AG08396 (cell line): ENCODE data around the gene TMEM151A.
"Not testable (repeated sequence)": the region's sequence is repeated elsewhere in the genome, so short reads cannot be mapped to it uniquely, and the experiment has no call there.

Experiments used
- DNase-seq: peaks from one replicate; pipeline ENCODE4 v3.0.0; 2012; ENCODE audit warnings: low spot score, mixed read lengths

The TMEM151A gene

DNA sequence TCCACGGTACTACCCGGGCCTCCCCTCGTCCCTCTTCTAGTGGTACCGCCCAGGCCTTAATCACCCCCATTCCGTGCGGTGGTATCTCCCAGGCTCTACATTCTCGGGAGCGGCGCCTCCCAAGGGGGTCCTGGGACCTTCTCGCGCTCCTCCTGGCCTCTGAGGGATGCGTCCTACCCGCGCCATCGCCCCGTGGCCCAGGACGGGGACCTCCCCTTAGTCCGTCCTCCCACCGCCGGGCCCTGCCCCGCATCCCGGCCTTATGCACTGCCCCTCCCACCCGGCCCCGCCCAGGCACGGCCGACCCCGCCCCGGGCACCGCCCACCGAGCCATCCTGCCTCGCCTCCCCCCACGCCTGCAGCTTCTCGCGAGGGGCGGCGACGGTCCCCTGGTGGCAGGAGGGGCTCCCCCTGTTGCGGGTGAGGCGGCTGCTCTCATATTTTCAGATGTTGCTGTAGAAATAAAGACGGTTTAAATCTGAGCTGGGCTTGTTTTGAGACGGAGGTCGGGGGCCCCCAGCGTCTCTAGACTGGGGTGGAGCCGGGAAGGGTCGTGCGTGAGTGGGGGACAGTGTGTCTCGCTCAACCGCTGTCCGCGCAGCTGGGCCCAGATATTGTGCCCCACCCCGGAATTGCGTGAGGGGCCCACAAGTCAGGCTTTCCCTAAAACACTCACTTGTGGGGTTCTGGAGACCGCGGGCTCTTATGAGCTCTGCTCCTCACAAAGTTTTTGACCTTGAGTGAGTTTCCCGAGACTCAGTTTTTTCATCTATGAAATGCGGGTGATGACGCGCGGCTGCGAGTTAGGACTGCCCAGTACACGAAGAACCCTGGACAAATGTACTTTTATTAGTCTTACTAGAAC, 24.1 kb upstream of the TMEM151A start:
- peak; percentile 94 for DNase-seq

DNA sequence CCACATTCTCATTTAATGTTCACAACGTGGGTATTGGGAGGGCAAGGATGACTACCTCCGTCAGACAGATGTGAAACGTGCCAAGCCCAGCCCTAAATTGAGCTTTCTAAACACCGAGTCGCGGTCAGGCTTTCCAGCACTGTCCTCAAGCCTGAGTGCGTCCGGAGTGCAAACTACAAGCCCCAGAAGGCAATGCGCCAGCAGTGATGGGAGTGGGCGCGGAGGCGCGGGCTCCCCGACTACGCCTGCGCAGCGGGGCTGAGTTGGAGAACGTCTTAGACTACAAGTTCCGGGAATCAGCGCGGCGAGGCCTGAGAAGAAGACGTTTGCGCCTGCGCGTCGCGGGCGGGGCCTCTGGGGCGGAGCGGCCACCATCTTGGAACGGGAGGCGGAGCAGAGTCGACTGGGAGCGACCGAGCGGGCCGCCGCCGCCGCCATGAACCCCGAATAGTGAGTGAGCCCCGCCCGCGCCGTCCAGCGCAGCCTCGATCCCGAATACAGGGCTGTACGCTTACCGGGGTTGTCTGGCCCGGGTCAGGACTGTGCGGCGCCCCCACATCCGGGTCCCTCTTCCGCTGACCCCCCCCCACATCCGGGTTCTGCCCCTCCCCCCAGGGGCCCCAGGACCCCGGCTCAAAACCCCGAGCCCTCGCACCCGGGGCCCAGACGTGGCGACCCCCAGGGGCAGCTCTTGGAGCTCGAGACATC, 23.3 kb upstream of the TMEM151A start, which contains the start of gene RAB1B:
RAB1B (plus strand) TSS at position 396 of the 708 bp plus-strand sequence; CDS start at position 437, 41 bp downstream.
- peak; percentile 100 for DNase-seq

DNA sequence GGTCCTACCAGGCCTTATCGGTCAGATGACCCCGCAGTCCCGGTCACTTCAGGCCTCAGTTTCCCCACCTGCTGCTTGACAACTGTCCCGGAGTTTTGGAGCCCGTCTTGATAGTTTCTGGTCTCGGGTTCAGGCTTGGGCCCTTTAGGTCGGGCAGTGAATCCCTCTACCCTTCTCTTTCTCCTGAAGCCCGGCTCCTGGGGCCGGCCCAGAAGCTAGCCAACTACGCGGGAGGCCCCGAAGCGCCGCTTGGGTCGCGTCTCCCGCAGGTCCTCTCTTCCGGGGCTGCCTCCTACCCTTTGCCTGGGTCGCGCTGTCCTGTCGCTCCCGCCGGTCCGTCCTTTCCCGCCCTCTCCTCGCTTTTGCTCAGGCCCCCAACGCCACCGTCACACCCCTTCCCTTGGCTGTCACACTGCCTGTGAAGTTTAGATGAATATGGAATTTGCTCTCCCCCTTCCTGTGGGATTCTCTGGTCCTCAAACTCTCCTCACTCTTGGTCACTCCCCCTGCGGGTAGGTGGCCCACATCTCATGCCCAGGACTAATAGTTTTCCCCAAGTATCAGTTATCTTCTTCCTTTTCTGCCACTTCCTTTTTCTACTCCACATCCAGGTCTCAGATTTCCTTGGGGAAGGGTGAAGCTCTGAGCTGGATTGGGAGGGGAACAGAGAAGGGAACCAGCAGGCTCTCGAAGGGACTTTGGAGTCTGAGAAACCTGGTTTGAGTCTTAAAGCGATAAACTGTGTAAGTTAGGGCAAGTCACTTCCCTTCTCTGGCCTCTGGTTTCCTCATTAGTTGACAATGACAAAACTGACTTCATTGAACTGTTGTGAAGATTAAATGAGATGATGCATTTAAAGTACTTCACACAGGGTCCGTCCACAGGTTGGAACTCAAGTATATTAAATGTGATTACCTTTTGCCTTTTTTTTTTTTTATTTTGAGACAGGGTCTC, 22.5 kb upstream of the TMEM151A start:
- peak; percentile 63 for DNase-seq

DNA sequence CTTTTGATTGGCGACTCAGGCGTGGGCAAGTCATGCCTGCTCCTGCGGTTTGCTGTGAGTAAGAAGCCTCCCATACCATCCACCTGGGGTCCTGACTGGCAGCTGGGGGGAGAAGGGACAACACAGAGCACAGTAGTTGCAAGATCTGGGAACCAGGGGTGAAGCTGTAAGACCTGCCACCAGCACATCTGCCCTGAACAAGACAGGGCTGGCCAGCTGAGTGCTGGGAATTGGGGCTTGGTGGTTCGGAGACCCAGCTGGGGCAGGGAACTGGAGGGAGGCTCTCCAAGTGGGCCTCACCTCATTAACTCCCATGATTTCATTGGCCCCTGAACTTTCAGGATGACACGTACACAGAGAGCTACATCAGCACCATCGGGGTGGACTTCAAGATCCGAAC, 19.9 kb upstream of the TMEM151A start:
- DNase-seq, result no peak

DNA sequence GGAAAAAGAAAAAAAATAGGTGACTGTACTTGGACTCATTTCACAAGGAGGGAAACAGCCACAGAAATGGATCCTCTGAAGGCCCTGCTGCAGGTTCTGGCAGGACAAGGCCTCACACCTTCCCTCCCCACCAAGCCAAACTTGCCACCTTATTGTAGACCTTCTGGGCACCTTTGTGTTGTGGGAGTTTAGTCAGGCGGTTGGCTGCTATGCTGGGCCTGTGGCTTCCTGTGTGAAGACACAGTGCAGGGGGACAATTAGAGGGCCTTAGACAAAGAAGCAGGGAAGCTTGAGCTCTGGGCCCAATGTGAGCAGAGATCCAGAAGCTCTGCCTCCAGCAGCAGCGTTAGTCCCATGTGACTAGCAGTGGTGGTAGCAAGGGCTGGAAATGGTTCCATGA, 19.1 kb upstream of the TMEM151A start:
- DNase-seq, result no peak

DNA sequence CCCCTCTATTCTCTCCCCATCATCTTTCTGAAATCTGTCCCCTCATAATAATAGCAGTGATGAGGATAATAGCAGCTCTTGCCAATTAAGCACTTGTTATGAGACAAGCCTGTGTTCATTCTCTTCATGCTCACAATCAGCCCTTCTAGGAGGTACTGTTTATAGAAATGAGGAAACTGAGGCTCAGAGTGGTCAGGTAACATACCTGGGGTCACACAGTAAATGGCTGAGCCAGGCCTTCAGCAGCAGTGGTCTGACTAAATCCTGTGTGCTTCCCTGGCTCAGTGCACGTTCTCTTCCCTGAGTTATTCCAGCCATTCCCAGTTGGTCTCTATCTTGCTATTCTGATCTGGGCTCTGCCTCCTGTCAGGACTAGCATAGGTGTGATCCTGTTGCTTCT, 17.5 kb upstream of the TMEM151A start:
- no peak for DNase-seq

DNA sequence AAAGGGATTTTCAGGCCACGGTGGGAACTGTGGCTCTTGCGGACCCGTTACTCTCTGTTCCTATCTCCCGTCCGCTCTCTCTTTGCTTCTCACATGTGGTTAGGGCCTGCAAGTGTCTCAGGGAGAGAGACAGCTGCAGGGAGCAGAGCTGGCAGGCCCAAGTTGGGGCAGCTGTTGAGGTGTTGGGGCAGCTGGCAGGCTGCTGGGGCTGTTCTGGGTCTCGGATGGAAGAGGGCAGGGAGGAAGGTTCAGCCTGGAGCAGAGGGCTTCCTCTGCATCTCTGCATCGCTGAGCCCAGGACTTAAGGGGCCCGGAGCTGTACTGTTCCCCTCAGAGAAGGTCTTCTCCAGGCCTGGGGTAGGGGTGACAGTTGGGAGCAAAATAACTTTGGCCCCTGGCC, 16.3 kb upstream of the TMEM151A start:
- no peak for DNase-seq

DNA sequence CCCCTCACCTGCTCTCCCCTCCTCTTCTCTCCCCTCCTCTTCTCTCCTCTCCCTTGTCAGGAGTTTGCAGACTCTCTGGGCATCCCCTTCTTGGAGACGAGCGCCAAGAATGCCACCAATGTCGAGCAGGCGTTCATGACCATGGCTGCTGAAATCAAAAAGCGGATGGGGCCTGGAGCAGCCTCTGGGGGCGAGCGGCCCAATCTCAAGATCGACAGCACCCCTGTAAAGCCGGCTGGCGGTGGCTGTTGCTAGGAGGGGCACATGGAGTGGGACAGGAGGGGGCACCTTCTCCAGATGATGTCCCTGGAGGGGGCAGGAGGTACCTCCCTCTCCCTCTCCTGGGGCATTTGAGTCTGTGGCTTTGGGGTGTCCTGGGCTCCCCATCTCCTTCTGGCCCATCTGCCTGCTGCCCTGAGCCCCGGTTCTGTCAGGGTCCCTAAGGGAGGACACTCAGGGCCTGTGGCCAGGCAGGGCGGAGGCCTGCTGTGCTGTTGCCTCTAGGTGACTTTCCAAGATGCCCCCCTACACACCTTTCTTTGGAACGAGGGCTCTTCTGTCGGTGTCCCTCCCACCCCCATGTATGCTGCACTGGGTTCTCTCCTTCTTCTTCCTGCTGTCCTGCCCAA, 15.6 kb upstream of the TMEM151A start:
- DNase-seq, result no peak

DNA sequence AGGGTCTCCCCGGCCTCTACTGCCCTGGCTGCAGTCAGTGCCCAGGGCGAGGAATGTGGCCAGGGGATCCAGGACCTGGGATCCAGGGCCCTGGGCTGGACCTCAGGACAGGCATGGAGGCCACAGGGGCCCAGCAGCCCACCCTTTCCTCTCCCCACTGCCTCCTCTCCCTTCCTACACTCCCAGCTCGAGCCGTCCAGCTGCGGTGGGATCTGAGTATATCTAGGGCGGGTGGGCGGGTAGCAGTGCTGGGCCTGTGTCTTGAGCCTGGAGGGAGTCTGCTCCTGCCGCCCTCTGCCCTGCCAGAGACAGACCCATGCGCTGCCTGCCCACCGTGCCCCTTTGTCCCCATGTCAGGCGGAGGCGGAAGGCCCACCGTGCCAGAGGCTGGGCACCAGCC, 15.1 kb upstream of the TMEM151A start:
- not testable (repeated sequence) for DNase-seq

DNA sequence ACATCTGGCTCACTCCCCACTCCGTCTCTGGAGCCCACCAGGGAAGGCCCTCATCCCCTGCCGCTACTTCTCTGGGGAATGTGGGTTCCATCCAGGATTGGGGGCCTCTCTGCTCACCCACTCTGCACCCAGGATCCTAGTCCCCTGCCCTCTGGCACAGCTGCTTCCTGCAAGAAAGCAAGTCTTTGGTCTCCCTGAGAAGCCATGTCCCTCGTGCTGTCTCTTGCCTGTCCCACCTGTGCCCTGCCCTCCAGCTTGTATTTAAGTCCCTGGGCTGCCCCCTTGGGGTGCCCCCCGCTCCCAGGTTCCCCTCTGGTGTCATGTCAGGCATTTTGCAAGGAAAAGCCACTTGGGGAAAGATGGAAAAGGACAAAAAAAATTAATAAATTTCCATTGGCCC, 14.6 kb upstream of the TMEM151A start:
- not testable (repeated sequence) for DNase-seq

DNA sequence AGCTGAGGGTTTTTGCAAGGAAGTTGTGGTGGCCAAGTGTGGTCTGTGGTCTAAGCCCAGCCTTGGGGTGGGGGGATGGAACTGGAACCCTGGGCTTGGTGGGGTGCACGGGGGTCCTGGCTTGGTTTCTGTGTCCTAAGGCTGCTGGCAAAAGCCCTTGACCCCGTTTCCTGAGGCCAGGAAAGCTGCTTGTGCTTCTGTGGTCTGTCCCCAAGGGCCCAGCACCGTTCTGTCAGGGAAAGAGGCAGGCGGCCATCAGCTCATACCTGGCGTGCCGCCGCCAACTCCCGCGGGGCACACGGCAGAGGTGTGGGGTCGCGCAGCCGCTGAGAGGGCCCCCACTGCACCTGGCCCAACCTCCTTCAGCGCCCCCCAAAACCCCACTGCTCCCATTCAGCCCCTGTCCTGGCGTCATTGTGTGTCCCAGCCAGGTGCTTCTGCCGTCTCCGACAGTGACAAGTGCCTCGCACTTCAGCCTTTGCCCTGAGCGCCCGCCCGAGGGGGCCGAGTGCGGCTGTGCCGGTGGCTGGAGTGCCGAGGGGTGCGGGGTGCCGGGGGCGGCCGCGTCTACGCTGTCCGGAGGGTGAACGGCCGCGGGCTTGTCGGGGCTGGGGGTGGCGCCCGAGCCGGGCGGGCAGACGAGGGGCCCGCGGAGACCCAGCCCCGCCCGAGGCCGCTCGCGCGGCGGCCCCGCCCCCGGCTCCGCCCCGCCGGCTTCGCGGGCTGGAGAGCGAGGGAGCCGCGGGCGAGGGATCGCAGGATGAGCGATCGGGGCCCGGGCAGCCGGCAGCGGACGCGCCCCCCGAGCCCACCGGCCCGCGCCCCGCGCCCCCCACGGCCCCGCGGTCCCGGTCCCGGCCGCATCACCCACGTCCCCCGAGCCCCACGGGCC, 14.0 kb upstream of the TMEM151A start, which contains the start of gene CNIH2:
CNIH2 (plus strand) TSS at position 705 of the 892 bp plus-strand sequence. CDS start 282 bp downstream, outside the sequence.
- DNase-seq, result peak; percentile 76

DNA sequence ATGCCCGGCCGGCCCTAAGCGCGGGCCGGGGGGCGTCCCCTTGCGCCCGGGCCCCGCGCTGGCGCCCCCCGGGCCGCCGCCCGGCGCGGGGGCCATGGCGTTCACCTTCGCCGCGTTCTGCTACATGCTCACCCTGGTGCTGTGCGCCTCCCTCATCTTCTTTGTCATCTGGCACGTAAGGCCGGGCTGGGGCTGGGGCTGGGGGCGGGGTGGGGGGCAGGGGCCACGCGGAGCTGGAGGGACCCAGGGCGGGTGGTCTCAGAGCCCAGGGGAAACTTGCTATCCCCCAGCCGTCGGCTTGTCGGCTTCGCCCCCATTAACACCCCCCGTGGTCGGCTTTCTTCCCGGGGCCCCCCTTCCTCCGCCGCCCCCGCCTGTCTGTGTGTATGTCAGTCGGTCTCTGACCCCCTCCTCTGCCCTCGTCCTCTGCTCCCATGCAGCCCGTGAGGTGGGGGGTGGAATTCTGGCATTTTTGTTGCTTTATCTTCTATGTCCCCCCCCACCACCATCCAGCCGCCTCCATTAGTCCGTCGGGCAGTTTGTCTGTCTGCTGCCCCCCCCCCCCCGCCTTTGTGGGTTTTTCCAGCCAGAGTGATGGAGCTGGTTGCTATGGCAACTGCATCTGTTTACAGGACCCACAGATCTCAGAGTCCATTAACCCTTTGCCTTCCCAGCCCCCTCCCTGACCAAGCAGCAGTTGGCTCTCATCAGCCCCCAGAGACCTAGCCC, 13.2 kb upstream of the TMEM151A start:
- peak; percentile 60 for DNase-seq

DNA sequence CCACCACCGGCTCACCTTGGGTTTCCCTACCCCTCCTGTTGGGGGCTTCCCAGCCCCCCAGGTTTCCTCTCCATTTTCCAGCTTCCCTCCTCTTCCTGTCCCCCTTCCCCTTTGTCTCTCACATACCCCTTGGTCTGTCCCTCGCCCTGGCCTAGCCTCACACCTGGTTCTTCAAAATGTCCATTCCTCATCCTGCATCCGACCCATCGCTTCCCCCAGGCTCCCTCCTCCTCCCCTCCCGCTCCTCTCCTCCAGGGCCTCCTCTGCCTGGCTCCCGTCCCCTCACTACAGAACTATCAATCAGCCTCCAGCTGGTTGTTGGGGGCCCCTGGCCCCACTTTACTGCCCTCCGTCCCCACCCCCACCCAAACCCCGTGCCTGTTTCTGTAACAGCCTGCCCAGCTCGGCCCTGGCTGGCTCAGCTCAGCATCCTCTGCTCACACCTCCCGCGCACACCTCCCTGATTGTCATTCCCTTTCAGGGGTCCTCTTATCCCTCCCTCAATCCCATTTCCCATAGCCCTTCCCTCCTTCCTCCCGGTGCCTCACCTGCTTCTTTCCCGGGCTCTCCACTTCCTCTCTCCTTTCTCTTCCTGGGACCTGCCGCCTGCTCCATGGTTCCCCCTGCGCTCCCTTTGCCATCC, 12.5 kb upstream of the TMEM151A start:
- no peak for DNase-seq

DNA sequence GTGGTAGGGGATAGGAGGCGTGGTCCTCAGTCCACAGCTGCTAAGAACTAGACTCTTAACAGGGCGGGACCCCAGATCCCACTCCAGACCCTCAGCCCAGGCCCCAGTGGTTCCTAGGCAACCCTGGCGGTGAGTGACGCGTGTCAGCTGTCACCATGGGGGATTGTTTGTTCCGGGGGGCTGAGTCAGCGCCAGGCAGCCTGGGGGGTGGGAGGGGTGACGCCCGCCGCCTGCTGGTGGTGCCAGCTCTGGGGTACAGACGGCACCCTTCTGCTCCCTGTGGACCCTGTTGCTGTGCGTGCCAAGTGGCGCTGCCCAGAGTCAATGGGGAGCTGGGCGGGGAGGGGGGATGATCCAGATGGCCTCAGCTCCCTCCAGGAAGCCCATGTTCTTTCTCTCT, 11.3 kb upstream of the TMEM151A start:
- DNase-seq, result no peak

DNA sequence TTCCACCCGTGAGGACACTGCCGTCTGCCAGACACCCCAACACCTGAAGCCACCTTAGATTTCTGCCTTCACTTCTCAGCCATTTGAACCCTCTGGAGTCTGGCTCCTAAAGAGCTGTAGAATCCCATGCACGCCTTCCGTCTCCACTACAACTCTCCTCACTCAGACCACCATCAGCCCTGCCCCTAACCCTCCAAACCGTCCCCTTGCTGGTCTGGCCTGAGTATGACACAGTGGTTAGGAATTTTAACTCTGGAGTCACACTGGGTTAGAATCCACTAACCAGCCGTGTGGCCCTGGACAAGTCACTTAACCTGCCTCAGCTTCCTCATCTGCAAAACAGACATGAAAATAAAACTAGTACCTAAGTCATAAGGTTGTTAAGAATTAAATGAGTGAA, 10.7 kb upstream of the TMEM151A start:
- no peak for DNase-seq

DNA sequence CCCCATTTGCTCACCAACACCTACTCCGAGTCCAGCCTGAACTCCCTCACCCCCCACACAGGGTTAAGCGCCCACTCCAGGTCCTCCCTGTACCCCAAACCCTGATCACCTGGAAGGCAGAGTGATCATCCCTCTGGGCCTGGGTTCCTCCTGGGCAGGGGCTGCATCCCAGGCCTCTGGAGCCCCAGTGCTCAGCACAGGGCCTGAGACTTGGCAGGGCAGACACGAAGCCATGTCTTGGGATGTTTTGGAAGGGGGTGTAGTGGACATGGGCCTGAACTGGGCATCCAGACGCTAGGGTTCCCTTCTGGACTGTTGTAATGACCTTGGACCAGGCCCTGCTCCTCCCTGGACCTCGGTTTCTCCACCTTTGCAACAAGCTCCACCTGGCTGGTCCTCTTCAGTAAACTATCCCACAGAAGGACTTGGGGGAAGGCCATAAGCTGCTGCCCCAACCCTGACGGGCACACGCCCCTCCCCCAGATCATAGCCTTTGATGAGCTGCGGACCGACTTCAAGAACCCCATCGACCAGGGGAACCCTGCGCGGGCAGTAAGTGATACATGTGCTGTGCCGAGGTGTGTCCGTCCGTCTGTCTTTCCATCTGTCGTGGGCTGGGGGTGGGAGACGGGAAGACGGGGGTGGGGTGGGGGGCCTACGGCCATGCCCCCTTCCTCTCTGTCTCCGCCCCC, 9.8 kb upstream of the TMEM151A start:
- DNase-seq, result no peak

DNA sequence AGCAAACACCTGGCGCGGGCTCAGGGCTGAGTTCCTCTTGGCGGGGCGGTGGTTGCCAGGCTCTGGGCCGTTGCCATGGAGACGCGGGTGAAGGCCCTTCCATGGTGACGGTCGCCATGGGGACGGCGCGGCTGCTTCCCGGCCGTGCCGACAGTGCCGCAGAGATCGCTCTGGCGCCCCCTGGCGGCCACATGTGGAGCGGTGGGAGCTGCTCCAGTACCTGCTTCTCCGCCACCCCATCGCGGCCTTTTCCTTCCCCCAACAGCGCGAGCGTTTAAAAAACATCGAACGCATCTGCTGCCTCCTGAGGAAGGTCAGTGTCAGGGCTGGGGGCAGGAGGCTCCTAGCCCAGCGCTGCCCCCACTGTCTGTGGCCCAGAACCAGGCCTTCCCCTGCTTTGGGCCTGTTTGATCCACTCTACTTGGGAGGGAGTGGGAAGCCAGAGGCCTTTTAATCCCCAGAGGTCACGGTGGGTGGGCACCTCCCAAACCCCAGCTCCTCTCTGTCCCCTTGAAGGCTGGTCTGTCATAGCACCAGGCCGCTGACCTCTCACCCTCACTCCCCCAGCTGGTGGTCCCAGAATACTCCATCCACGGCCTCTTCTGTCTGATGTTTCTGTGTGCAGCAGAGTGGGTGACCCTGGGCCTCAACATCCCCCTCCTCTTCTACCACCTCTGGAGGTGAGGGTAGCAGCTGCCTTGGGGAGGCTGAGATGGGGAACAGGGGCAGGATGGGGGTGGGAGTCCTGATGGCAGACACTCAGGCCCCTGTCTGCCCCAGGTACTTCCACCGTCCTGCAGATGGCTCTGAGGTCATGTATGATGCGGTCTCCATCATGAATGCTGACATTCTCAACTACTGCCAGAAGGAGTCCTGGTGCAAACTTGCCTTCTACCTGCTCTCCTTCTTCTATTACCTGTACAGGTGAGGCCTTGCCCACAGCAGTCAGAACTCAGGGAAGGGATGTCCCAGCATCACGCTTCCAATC, 8.9 kb upstream of the TMEM151A start:
- DNase-seq, result peak; percentile 98
